ENCODE measurements around the gene ZNF791.

ZNF791 gene

GRCh38 chr19:12681074-12681987 is 70.6 kb downstream of the ZNF791 start, which contains the start of gene DHPS:
Gene DHPS, minus strand, starts transcription at chr19:12681880. Its CDS starts 114 bp downstream, at chr19:12681766.
- no peaks in the 10 kb centered on the region for H3K27me3 ChIP-seq (ENCODE audit: low read depth, low read length)
- peak within 1 kb of the TSS; percentile 96 for H3K27ac ChIP-seq (ENCODE audit: low read length)
- no peaks in the 10 kb centered on the region for H3K9me3 ChIP-seq (ENCODE audit: control insufficient read depth in 1 of 2, low read length in 2 of 2)
- peak within 1 kb of the TSS; percentile 74 to 91 for H3K4me3 ChIP-seq (ENCODE audit: low read depth in 1 of 2, low read length in 2 of 2)
- H3K4me1 ChIP-seq (ENCODE audit: control insufficient read depth in 1 of 2, insufficient read depth in 2 of 2, low read length in 2 of 2) = peaks cover 0 to 12% of the 10 kb centered on the region in 2 donors
- peaks cover 20 to 36% of the 10 kb centered on the region in 2 donors for H3K36me3 ChIP-seq (ENCODE audit: control insufficient read depth in 1 of 2, insufficient read depth in 2 of 2, low read length in 2 of 2)
